Measurements from ENCODE around the gene CCDC82. TPM values are rescaled to one million over a fixed set of nuclear protein-coding genes. Genes with fewer than 3 reads are reported as not detected.

The CCDC82 gene
- total RNA-seq, 1 experiment from 2014 or later, result 19.9 TPM

GRCh38 chr11:96366024-96366423 lies 23.7 kb downstream of the CCDC82 start:
- BruUV-seq (replicated peaks), result no TSS peak
- no peaks in the 10 kb centered on the region for H3K79me2 ChIP-seq (ENCODE audit: low read depth)
- H3K4me1 ChIP-seq (replicated peaks; ENCODE audit: insufficient read depth), result no peaks in the 10 kb centered on the region
- H3K9me2 ChIP-seq (ENCODE audit: insufficient read depth), result 0 out of 2 replicates have a peak, but pooled peaks cover 3% of the 10 kb centered on the region
- no peaks in the 10 kb centered on the region for H4K20me1 ChIP-seq (ENCODE audit: insufficient read depth)
- no peak overlapping the region for H2AFZ ChIP-seq
- ChIA-PET POLR2A (ENCODE audit: unreplicated experiment) (interaction anchor here (0.7 kb wide), 1 partner anchor 171 kb away, joined by 4 read pairs; no protein-coding TSS in a partner anchor), CTCF (no interaction called here)
- intact Hi-C loops (cut with micrococcal nuclease; ENCODE audit: unreplicated experiment), result no loop called here
- no peak overlapping the region for H3K27ac ChIP-seq
- peaks cover 23% of the 10 kb centered on the region for H3K36me3 ChIP-seq (ENCODE audit: low read depth)
- no peaks in the 10 kb centered on the region for H3K27me3 ChIP-seq (ENCODE audit: insufficient read depth, low read depth)
- H3F3A ChIP-seq (ENCODE audit: insufficient read depth, low read depth), result no peaks in the 10 kb centered on the region
- no peak for TF ChIP-seq CTCF (conservative IDR thresholded peaks at IDR 0.05)
- no peak for TF ChIP-seq EZH2 (IDR thresholded peaks at IDR 0.05; ENCODE audit: low read depth)
- peak in 1 of 2 experiments; percentile 16 for DNase-seq
- H3K9me3 ChIP-seq (ENCODE audit: insufficient read depth, low read depth), result peaks cover 4% of the 10 kb centered on the region
- no peak overlapping the region for H3K4me3 ChIP-seq
- H3K4me2 ChIP-seq, result no peak overlapping the region

DNA sequence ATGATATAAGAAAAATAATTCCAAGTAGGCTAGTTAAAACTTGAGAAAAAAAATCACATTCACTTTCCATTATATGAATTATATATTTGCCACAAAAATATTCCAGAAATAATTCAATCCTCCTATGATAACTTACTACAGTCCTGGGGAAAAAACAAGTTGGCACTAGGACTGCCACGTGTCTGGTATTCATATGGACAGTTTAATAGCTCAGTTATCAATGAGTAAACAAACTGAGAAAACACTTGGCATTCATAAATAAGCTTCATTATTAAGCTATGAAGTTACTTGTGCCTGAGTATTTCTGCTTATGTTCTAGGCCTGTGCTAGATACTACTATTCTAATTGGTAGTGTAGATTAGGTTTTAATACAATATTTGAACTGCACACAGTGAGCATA lies 24.2 kb downstream of the CCDC82 start:
- Histone ChIP-seq H3K9me3 (ENCODE audit: insufficient read depth, low read depth) (peaks cover 4% of the 10 kb centered on the region), H3K4me1 (replicated peaks; ENCODE audit: insufficient read depth) (no peaks in the 10 kb centered on the region), H4K20me1 (ENCODE audit: insufficient read depth) (no peaks in the 10 kb centered on the region), H3K79me2 (ENCODE audit: low read depth) (no peaks in the 10 kb centered on the region), H3K4me2 (no peak overlapping the region), H3K27ac (no peak overlapping the region), H3K36me3 (ENCODE audit: low read depth) (peaks cover 23% of the 10 kb centered on the region), H2AFZ (no peak overlapping the region), H3K9me2 (ENCODE audit: insufficient read depth) (peaks cover 3% of the 10 kb centered on the region; the same call in 1 of the 2 replicates), H3F3A (ENCODE audit: insufficient read depth, low read depth) (no peaks in the 10 kb centered on the region), H3K4me3 (no peak overlapping the region), H3K27me3 (ENCODE audit: insufficient read depth, low read depth) (no peaks in the 10 kb centered on the region)
- no peak for DNase-seq
- intact Hi-C loops (cut with micrococcal nuclease; ENCODE audit: unreplicated experiment), result no loop called here
- BruUV-seq (replicated peaks), result no TSS peak
- ChIA-PET CTCF (no interaction called here), POLR2A (ENCODE audit: unreplicated experiment) (interaction anchor here (0.7 kb wide), 1 partner anchor 171 kb away, joined by 4 read pairs; no protein-coding TSS in a partner anchor)
- no peak for TF ChIP-seq CTCF (conservative IDR thresholded peaks at IDR 0.05)
- no peak for TF ChIP-seq EZH2 (IDR thresholded peaks at IDR 0.05; ENCODE audit: low read depth)

- Histone ChIP-seq H3F3A (ENCODE audit: insufficient read depth, low read depth) (no peaks in the 10 kb centered on the region), H3K36me3 (ENCODE audit: low read depth) (peaks cover 16% of the 10 kb centered on the region; the same call in 1 of the 2 replicates), H3K9me3 (ENCODE audit: insufficient read depth, low read depth) (no peaks in the 10 kb centered on the region), H3K4me1 (replicated peaks; ENCODE audit: insufficient read depth) (no peaks in the 10 kb centered on the region), H2AFZ (no peak overlapping the region), H3K9me2 (ENCODE audit: insufficient read depth) (peaks cover 3% of the 10 kb centered on the region; the same call in 1 of the 2 replicates), H3K79me2 (ENCODE audit: low read depth) (no peaks in the 10 kb centered on the region), H3K27ac (no peak overlapping the region), H4K20me1 (ENCODE audit: insufficient read depth) (no peaks in the 10 kb centered on the region), H3K4me2 (no peak overlapping the region), H3K4me3 (no peak overlapping the region), H3K27me3 (ENCODE audit: insufficient read depth, low read depth) (no peaks in the 10 kb centered on the region)
- DNase-seq, result no peak
- intact Hi-C loops (cut with micrococcal nuclease; ENCODE audit: unreplicated experiment), result no loop called here
- no TSS peak for BruUV-seq (replicated peaks)
- no peak for TF ChIP-seq CTCF (conservative IDR thresholded peaks at IDR 0.05)
- TF ChIP-seq EZH2 (IDR thresholded peaks at IDR 0.05; ENCODE audit: low read depth), result no peak
- ChIA-PET POLR2A (ENCODE audit: unreplicated experiment) (no interaction called here), CTCF (no interaction called here)
Measured at GRCh38 chr11:96361778-96362177, 27.9 kb downstream of the CCDC82 start.
